CD14-positive monocyte (primary cell): Measurements from ENCODE around the gene ILDR1. TPM values are rescaled to one million over a fixed set of nuclear protein-coding genes. Genes with fewer than 3 reads are reported as not detected.

ENCODE experiments used
- DNase-seq, 3 donors: peaks; one replicate each; pipeline ENCODE4 v3.0.0-alpha.2; 2011 to 2022
- H2AFZ ChIP-seq: 2 replicates; pipeline ENCODE4 v1.6.0; 2012; ENCODE audit warnings: mild to moderate bottlenecking, low read depth, low read length, inconsistent platforms; ENCODE audit not compliant: insufficient read depth, poor library complexity, severe bottlenecking
- H3K27ac ChIP-seq, 2 donors: 1 replicate in 1 of 2; 2 replicates in 1 of 2; pipeline ENCODE4 v1.5.1; 2012 to 2013; ENCODE audit warnings: low read length in 2 of 2, control low read depth in 1 of 2, inconsistent platforms in 1 of 2, low read depth in 1 of 2, mild to moderate bottlenecking in 1 of 2
- H3K27me3 ChIP-seq, 2 donors: one replicate each; pipeline versions ENCODE4 v1.6.0 to v1.6.1; 2011 to 2013; ENCODE audit warnings: low read length in 2 of 2; ENCODE audit not compliant: control insufficient read depth in 2 of 2, insufficient read depth in 2 of 2
- H3K36me3 ChIP-seq, 2 donors: replicated peaks in 1 of 2; 1 replicate in 1 of 2; 2 replicates in 1 of 2; pipeline versions ENCODE4 v1.5.1 to v1.6.1; 2012 to 2013; ENCODE audit warnings: low read length in 2 of 2, control low read depth in 1 of 2, inconsistent platforms in 1 of 2, mild to moderate bottlenecking in 1 of 2; ENCODE audit not compliant: insufficient read depth in 2 of 2, control insufficient read depth in 1 of 2
- H3K4me1 ChIP-seq, 2 donors: 1 replicate in 1 of 2; 2 replicates in 1 of 2; pipeline versions ENCODE4 v1.5.1 to v1.6.1; 2012 to 2013; ENCODE audit warnings: low read length in 2 of 2, control low read depth in 1 of 2, inconsistent platforms in 1 of 2, mild to moderate bottlenecking in 1 of 2, moderate library complexity in 1 of 2; ENCODE audit not compliant: insufficient read depth in 2 of 2, control insufficient read depth in 1 of 2
- H3K4me2 ChIP-seq: replicated peaks from 2 replicates; pipeline ENCODE3; 2012; ENCODE audit warnings: low read length, moderate library complexity, mild to moderate bottlenecking; ENCODE audit not compliant: poor library complexity, severe bottlenecking; ENCODE audit errors: extremely low read depth
- H3K4me3 ChIP-seq, 3 experiments: fragments of 200-600 bp in 1 of 3; sonication (generic) in 1 of 3; replicated peaks in 1 of 3; 1 replicate in 2 of 3; 2 replicates in 1 of 3; pipeline ENCODE4 v1.5.1; 2011 to 2013; ENCODE audit warnings: low read length in 3 of 3, mild to moderate bottlenecking in 3 of 3, control low read depth in 2 of 3, low read depth in 2 of 3, inconsistent platforms in 1 of 3, moderate library complexity in 1 of 3
- H3K79me2 ChIP-seq: 2 replicates; pipeline ENCODE4 v1.6.0; 2012; ENCODE audit warnings: mild to moderate bottlenecking, control low read depth, inconsistent platforms, low read length, moderate library complexity; ENCODE audit not compliant: insufficient read depth
- H3K9ac ChIP-seq: 2 replicates; pipeline ENCODE4 v1.6.0; 2017; ENCODE audit warnings: low read length, mild to moderate bottlenecking; ENCODE audit not compliant: insufficient read depth, poor library complexity, severe bottlenecking
- H3K9me3 ChIP-seq, 2 donors: replicated peaks in 1 of 2; 1 replicate in 1 of 2; 2 replicates in 1 of 2; pipeline versions ENCODE4 v1.5.1 to v1.6.1; 2012 to 2013; ENCODE audit warnings: low read length in 2 of 2, control low read depth in 1 of 2; ENCODE audit not compliant: control insufficient read depth in 1 of 2, insufficient read depth in 1 of 2
- H4K20me1 ChIP-seq: 2 replicates; pipeline ENCODE4 v1.6.0; 2012; ENCODE audit warnings: mild to moderate bottlenecking, low read length, control low read depth, moderate library complexity; ENCODE audit not compliant: insufficient read depth
- H3K27ac Mint-ChIP-seq, 7 donors: one replicate each; pipeline ENCODE4 v1.8.0; 2020; ENCODE audit warnings: mild to moderate bottlenecking in 7 of 7, mixed read lengths in 7 of 7, moderate library complexity in 6 of 7, inconsistent platforms in 2 of 7
- H3K27me3 Mint-ChIP-seq, 3 donors: one replicate each; pipeline ENCODE4 v1.8.0; 2021 to 2022; ENCODE audit warnings: low read depth in 3 of 3, mild to moderate bottlenecking in 3 of 3, mixed read lengths in 3 of 3, moderate library complexity in 3 of 3, inconsistent platforms in 1 of 3
- H3K36me3 Mint-ChIP-seq, 2 donors: one replicate each; pipeline ENCODE4 v1.8.0; 2020; ENCODE audit warnings: mixed read lengths in 2 of 2, inconsistent platforms in 1 of 2, mild to moderate bottlenecking in 1 of 2
- H3K4me1 Mint-ChIP-seq: one replicate; pipeline ENCODE4 v1.8.0; 2020; ENCODE audit warnings: mild to moderate bottlenecking, mixed read lengths
- H3K4me3 Mint-ChIP-seq, 2 donors: one replicate each; pipeline ENCODE4 v1.8.0; 2020; ENCODE audit warnings: mild to moderate bottlenecking in 2 of 2, mixed read lengths in 2 of 2, moderate library complexity in 1 of 2
- H3K9me3 Mint-ChIP-seq, 7 donors: one replicate each; pipeline ENCODE4 v1.8.0; 2020 to 2022; ENCODE audit warnings: mixed read lengths in 7 of 7, mild to moderate bottlenecking in 6 of 7, moderate library complexity in 6 of 7, inconsistent platforms in 2 of 7
- CTCF ChIP-seq: fragments of 200-600 bp; IDR thresholded peaks from one replicate; pipeline ENCODE4 v1.8.0; 2022; ENCODE audit warnings: antibody characterized with exemption, mild to moderate bottlenecking
- WGBS: methylation state at CpG from one replicate; pipeline ENCODE4 v1.1.5; 2013; ENCODE audit warnings: missing lambda C conversion rate; ENCODE audit not compliant: insufficient coverage; 5-methylcytosine and 5-hydroxymethylcytosine counted together
- intact Hi-C, 2 donors: fragments of 100-400 bp; cut with micrococcal nuclease; formaldehyde crosslinking; loops; one replicate each; pipeline versions ENCODE4 v1.15.0 to v1.15.1; 2023
- polyA plus RNA-seq, 3 donors: library from polyadenylated mRNA; depleted of rRNA in 1 of 3; unstranded in 2 of 3; stranded (reverse) in 1 of 3; fragments of 300-500 nt in 2 of 3; fragments of >200 nt in 1 of 3; fragmentation: Illumina TruSeq in 2 of 3; gene quantifications; 1 replicate in 2 of 3; 2 replicates in 1 of 3; pipeline ENCODE4 v1.2.3, GENCODE V29; 2012 to 2021

ILDR1 gene
- polyA plus RNA-seq, 3 donors: 0.12 to 0.28 (median 0.20) TPM

DNA sequence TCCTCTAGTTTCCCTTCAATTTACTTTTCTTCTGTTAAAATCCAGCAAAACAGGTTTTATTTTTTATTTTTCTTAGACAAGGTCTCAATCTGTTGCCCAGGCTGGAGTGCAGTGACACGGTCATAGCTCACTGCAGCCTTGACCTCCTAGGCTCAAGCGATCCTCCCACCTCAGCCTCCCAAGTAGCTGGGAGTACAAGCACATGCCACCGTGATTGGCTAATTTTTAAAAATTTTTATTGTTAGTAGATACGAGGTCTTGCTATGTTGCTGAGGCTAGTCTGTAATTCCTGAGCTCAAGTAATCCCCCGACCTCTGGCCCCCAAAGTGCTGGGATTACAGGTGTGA lies 41.6 kb downstream of the ILDR1 start:
- no peak overlapping the region for H3K4me2 ChIP-seq
- peak overlapping the region in 4 of 7 donors; percentile 27 to 80 (median 46) for H3K27ac Mint-ChIP-seq
- 83% methylated on average over 3 of the region's 5 CpGs for WGBS

GRCh38 chr3:121979734-121980449 lies 42.2 kb downstream of the ILDR1 start:
- peak overlapping the region; percentile 41 for H2AFZ ChIP-seq
- H3K27ac ChIP-seq: peak overlapping the region in 1 of 2 donors; percentile 18
- H3K27me3 ChIP-seq: no peaks in the 10 kb centered on the region
- TF ChIP-seq CTCF: no peak
- Mint-ChIP-seq H3K4me3 (no peak overlapping the region), H3K9me3 (peaks cover 11 to 21% (median 17%) of the 10 kb centered on the region in 7 donors), H3K27me3 (no peaks in the 10 kb centered on the region), H3K4me1 (peaks cover 23% of the 10 kb centered on the region), H3K36me3 (peaks cover 9 to 14% of the 10 kb centered on the region in 2 donors), H3K27ac (peak overlapping the region in 3 of 7 donors; percentile 23 to 80 (median 53))
- no peak overlapping the region for H3K4me2 ChIP-seq
- no peaks in the 10 kb centered on the region for H4K20me1 ChIP-seq
- H3K9me3 ChIP-seq: peaks cover 3 to 8% of the 10 kb centered on the region in 2 donors
- no peak overlapping the region for H3K4me3 ChIP-seq
- DNase-seq: peak in 2 of 3 donors; percentile 11 to 27
- H3K79me2 ChIP-seq: no peaks in the 10 kb centered on the region
- intact Hi-C loops: loop anchor here in 1 of 2 donors (5.0 kb wide), 1 partner anchor 672 kb away; no protein-coding TSS in a partner anchor
- H3K36me3 ChIP-seq: no peaks in the 10 kb centered on the region
- H3K4me1 ChIP-seq: peaks cover 11 to 15% of the 10 kb centered on the region in 2 donors
- no peak overlapping the region for H3K9ac ChIP-seq

More for the DNA sequence above, 41.6 kb downstream of the ILDR1 start:
- DNase-seq: no peak
- Histone ChIP-seq H3K9ac (no peak overlapping the region), H3K27ac (peak overlapping the region in 1 of 2 donors; percentile 18), H3K4me3 (no peak overlapping the region), H3K9me3 (peaks cover 3 to 8% of the 10 kb centered on the region in 2 donors), H3K4me1 (peaks cover 14 to 15% of the 10 kb centered on the region in 2 donors), H2AFZ (peak overlapping the region; percentile 41), H4K20me1 (no peaks in the 10 kb centered on the region), H3K36me3 (no peaks in the 10 kb centered on the region), H3K27me3 (no peaks in the 10 kb centered on the region), H3K79me2 (no peaks in the 10 kb centered on the region)
- TF ChIP-seq CTCF: no peak
- intact Hi-C loops: loop anchor here in 1 of 2 donors (5.0 kb wide), 1 partner anchor 672 kb away; no protein-coding TSS in a partner anchor
- Mint-ChIP-seq H3K4me1 (peaks cover 28% of the 10 kb centered on the region), H3K4me3 (no peak overlapping the region), H3K27me3 (no peaks in the 10 kb centered on the region), H3K36me3 (peaks cover 8 to 14% of the 10 kb centered on the region in 2 donors), H3K9me3 (peaks cover 11 to 20% (median 15%) of the 10 kb centered on the region in 7 donors)
